VCaP (cell line): ENCODE data around the gene SND1.
A peak's percentile ranks its signal among the peaks of the same experiment; 100 is the strongest.

Experiments used
- H3K27ac ChIP-seq: fragments of 450-650 bp; 2 replicates; pipeline ENCODE4 v1.5.1; 2017
- CTCF ChIP-seq: fragments of 450-650 bp; conservative IDR thresholded peaks from 2 replicates; pipeline ENCODE4 v1.5.1; 2017; ENCODE audit warnings: mild to moderate bottlenecking, moderate library complexity

Gene SND1

GRCh38 chr7:127731431-127732080 is 79.6 kb downstream of the SND1 start:
- peak overlapping the region; percentile 96 for H3K27ac ChIP-seq
- no peak for TF ChIP-seq CTCF

- no peak for TF ChIP-seq CTCF
- H3K27ac ChIP-seq = peak overlapping the region; percentile 96
Observed at GRCh38 chr7:127732306-127732705, 80.3 kb downstream of the SND1 start.

- TF ChIP-seq CTCF = no peak
- 0 out of 2 replicates have a peak overlapping the region, but pooled peaks have one; percentile 96 for H3K27ac ChIP-seq
Observed at GRCh38 chr7:127733986-127734385, 82.0 kb downstream of the SND1 start.

GRCh38 chr7:127736511-127736910 is 84.5 kb downstream of the SND1 start:
- H3K27ac ChIP-seq = peak overlapping the region; percentile 71
- no peak for TF ChIP-seq CTCF

GRCh38 chr7:127738859-127739258 is 86.9 kb downstream of the SND1 start:
- TF ChIP-seq CTCF = no peak
- H3K27ac ChIP-seq = peak overlapping the region; percentile 71

GRCh38 chr7:127741764-127742375 is 89.9 kb downstream of the SND1 start:
- 0 out of 2 replicates have a peak overlapping the region, but pooled peaks have one; percentile 15 for H3K27ac ChIP-seq
- TF ChIP-seq CTCF = no peak

GRCh38 chr7:127745445-127745844 is 93.5 kb downstream of the SND1 start:
- no peak overlapping the region for H3K27ac ChIP-seq
- no peak for TF ChIP-seq CTCF
